ENCODE measurements around the gene VPS39. TPM values are rescaled to one million over a fixed set of nuclear protein-coding genes. Genes with fewer than 3 reads are reported as not detected.
"Not testable (repeated sequence)": the region's sequence is repeated elsewhere in the genome, so short reads cannot be mapped to it uniquely, and the experiment has no call there.

The VPS39 gene
- polyA plus RNA-seq, 2 of the 4 experiments (the other 2 are of a cell fraction): 18.3 to 33.3 TPM

GRCh38 chr15:42231088-42231487 is 23.0 kb upstream of the VPS39 start:
- no peak for TF ChIP-seq MAX (IDR thresholded peaks at IDR 0.05)
- TF ChIP-seq USF2 (IDR thresholded peaks at IDR 0.05): no peak
- TF ChIP-seq JUN (IDR thresholded peaks at IDR 0.05): no peak
- TF ChIP-seq NR3C1 (IDR thresholded peaks at IDR 0.05): no peak
- TF ChIP-seq KDM1A (IDR thresholded peaks at IDR 0.05; ENCODE audit: low read depth): no peak
- TF ChIP-seq NPAS2 (CRISPR knock-in tag; IDR thresholded peaks at IDR 0.05; ENCODE audit: borderline replicate concordance): no peak
- no peak for TF ChIP-seq RCOR1 (IDR thresholded peaks at IDR 0.05; ENCODE audit: low read depth, low read length)
- no peak for TF ChIP-seq RNF2 (IDR thresholded peaks at IDR 0.05; ENCODE audit: borderline replicate concordance, low read depth)
- TF ChIP-seq EP300 (IDR thresholded peaks at IDR 0.05): no peak
- TF ChIP-seq ZFP36 (IDR thresholded peaks at IDR 0.05; ENCODE audit: borderline replicate concordance, partially characterized antibody): no peak
- TF ChIP-seq HOXB13 (CRISPR knock-in tag; IDR thresholded peaks at IDR 0.05; ENCODE audit: low read depth): no peak
- no peak for TF ChIP-seq CBX2 (IDR thresholded peaks at IDR 0.05; ENCODE audit: borderline replicate concordance, low read depth)
- TF ChIP-seq TFCP2L1 (CRISPR knock-in tag; IDR thresholded peaks at IDR 0.05): no peak
- TF ChIP-seq GATA3 (IDR thresholded peaks at IDR 0.05; ENCODE audit: borderline replicate concordance): no peak
- TF ChIP-seq E2F6 (IDR thresholded peaks at IDR 0.05; ENCODE audit: borderline replicate concordance, low read depth): no peak
- TF ChIP-seq CHD2 (IDR thresholded peaks at IDR 0.05; ENCODE audit: low read length, partially characterized antibody): no peak
- TF ChIP-seq ZSCAN20 (CRISPR knock-in tag; IDR thresholded peaks at IDR 0.05): no peak
- TF ChIP-seq CTCF (IDR thresholded peaks at IDR 0.05): no peak
- no peak for TF ChIP-seq HMGXB4 (CRISPR knock-in tag; IDR thresholded peaks at IDR 0.05; ENCODE audit: borderline replicate concordance)
- Histone ChIP-seq H3K9me3 (no peaks in the 10 kb centered on the region), H3K4me3 (no peak overlapping the region), H3K27ac (no peak overlapping the region), H3K4me2 (no peak overlapping the region), H3K4me1 (no peaks in the 10 kb centered on the region)
- WGBS (ENCODE audit: missing lambda C conversion rate): 97% methylated on average over 1 of the region's 1 CpG
- ATAC-seq: no peak
- no peak for DNase-seq (ENCODE audit: low read depth in 1 of 2, low spot score in 1 of 2)
- POLR2A ChIA-PET: no interaction called here
- no peak for FAIRE-seq
- CTCF ChIA-PET: interaction anchor here (2.7 kb wide), 1 partner anchor 10 kb away, joined by 7 read pairs; no protein-coding TSS in a partner anchor

- H3K4me2 ChIP-seq; POLR2A ChIA-PET; H3K4me3 ChIP-seq; H3K9me3 ChIP-seq; H3K4me1 ChIP-seq; H3K27ac ChIP-seq; DNase-seq (ENCODE audit: low read depth in 1 of 2, low spot score in 1 of 2); ATAC-seq; FAIRE-seq: not testable (repeated sequence)
- CTCF ChIA-PET: interaction anchor here (0.6 to 2.7 kb wide), 3 partner anchors 8 to 875 kb away, joined by 3 to 7 read pairs (median 5); no protein-coding TSS in a partner anchor
- 98% methylated on average over 5 of the region's 5 CpGs for WGBS (ENCODE audit: missing lambda C conversion rate)
Observed at GRCh38 chr15:42228981-42229380, 20.9 kb upstream of the VPS39 start.
